ENCODE results near the gene COL5A1. TPM values are rescaled to one million over a fixed set of nuclear protein-coding genes. Genes with fewer than 3 reads are reported as not detected.

The COL5A1 gene
- total RNA-seq, 5 donors from 2014 or later (not counting 1 experiment from before 2014, with no cell fraction given): 0.18 to 2.3 (median 1.7) TPM

DNA sequence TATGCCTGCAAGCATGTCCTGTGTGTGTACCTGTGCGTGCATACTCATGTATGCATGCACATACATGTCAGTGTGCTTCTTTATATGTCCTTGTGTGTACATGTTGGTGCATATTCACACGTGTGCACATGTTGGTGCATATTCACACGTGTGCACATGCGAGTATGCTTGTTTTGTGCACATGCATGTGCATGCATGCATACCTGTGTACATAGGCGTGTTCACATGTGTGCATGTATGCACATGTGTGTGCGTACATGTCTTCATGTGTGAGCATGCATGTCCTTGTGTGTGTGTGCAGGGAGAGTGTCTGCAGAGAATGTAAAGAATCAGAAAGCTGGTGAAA is 166.8 kb downstream of the COL5A1 start:
- DNase-seq (no peak), ATAC-seq (replicated peaks in 1 of 4) (no peak)
- no peak overlapping the region for H3K4me3 ChIP-seq (ENCODE audit: control insufficient read depth in 1 of 2, extremely low read depth in 1 of 2, low read length in 1 of 2)
- H3K36me3 ChIP-seq (ENCODE audit: control insufficient read depth in 2 of 2, extremely low read depth in 1 of 2, insufficient read depth in 1 of 2, low read length in 1 of 2): no peaks in the 10 kb centered on the region
- H3K27ac ChIP-seq (ENCODE audit: low read length): no peak overlapping the region
- H3K9me3 Mint-ChIP-seq: no peaks in the 10 kb centered on the region
- ChIA-PET CTCF (no interaction called here), POLR2A (no interaction called here)
- no peaks in the 10 kb centered on the region for H3K4me1 Mint-ChIP-seq
- H3K9me3 ChIP-seq: no peaks in the 10 kb centered on the region
- H3K4me1 ChIP-seq (ENCODE audit: control insufficient read depth in 1 of 2, extremely low read depth in 1 of 2, insufficient read depth in 2 of 2, low read length in 2 of 2): no peaks in the 10 kb centered on the region
- 88% methylated on average over 6 of the region's 6 CpGs for WGBS (ENCODE audit: insufficient coverage)
- no peaks in the 10 kb centered on the region for H3K27me3 Mint-ChIP-seq
- H3K36me3 Mint-ChIP-seq: no peaks in the 10 kb centered on the region
- H3K27me3 ChIP-seq (replicated peaks in 1 of 2; ENCODE audit: control insufficient read depth in 2 of 2, extremely low read depth in 1 of 2, insufficient read depth in 2 of 2, low read length in 1 of 2): no peaks in the 10 kb centered on the region
- H3K27ac Mint-ChIP-seq: no peak overlapping the region
- no peak overlapping the region for H3K4me3 Mint-ChIP-seq

DNA sequence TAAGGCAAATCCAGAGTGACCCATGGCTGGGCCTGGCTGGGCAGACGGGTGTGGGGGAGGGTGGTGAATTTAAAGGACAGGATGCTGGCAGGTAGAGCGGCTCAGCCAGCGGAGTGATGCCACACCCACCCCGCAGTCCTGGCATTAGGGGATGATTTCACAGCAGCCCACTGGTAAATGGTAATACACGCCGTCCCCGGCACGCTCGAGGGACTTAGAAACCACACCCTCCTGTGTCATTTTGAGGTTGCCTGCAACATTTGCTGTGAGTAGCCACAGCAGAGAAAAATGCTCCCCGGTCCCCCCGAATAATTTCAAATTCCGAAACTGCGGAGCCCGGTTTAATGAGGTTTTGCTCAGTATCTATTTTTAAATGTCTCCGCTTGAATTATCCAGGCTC is 167.7 kb downstream of the COL5A1 start:
- POLR2A ChIA-PET: no interaction called here
- no peaks in the 10 kb centered on the region for H3K9me3 Mint-ChIP-seq
- Histone ChIP-seq H3K36me3 (ENCODE audit: control insufficient read depth in 2 of 2, extremely low read depth in 1 of 2, insufficient read depth in 1 of 2, low read length in 1 of 2) (no peaks in the 10 kb centered on the region), H3K4me1 (ENCODE audit: control insufficient read depth in 1 of 2, extremely low read depth in 1 of 2, insufficient read depth in 2 of 2, low read length in 2 of 2) (no peaks in the 10 kb centered on the region), H3K27me3 (replicated peaks in 1 of 2; ENCODE audit: control insufficient read depth in 2 of 2, extremely low read depth in 1 of 2, insufficient read depth in 2 of 2, low read length in 1 of 2) (no peaks in the 10 kb centered on the region), H3K27ac (ENCODE audit: low read length) (no peak overlapping the region), H3K4me3 (ENCODE audit: control insufficient read depth in 1 of 2, extremely low read depth in 1 of 2, low read length in 1 of 2) (no peak overlapping the region), H3K9me3 (no peaks in the 10 kb centered on the region)
- H3K27me3 Mint-ChIP-seq: no peaks in the 10 kb centered on the region
- no peaks in the 10 kb centered on the region for H3K36me3 Mint-ChIP-seq
- ATAC-seq (replicated peaks in 1 of 4): no peak
- CTCF ChIA-PET: no interaction called here
- no peak overlapping the region for H3K4me3 Mint-ChIP-seq
- no peak overlapping the region for H3K27ac Mint-ChIP-seq
- 95% methylated on average over 13 of the region's 15 CpGs for WGBS (ENCODE audit: insufficient coverage)
- H3K4me1 Mint-ChIP-seq: no peaks in the 10 kb centered on the region
- no peak for DNase-seq

DNA sequence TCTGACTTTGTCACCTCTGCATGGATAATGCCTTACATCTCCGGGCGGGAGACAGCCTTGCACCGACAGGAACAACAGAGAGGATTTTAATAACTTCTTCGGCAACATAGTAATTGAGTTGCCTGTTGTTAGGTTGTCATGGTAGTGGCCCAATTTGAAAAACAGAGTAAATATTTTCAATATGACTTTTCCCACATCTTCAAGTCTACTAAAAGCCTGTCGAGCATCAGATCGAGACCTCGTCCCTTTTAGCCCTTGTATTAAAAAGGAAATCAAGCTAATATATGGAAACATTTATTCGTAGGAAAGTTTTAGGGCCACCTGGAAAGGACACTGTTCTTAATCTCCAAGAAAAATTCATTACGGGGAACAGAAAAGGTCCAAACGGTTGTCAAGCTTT is 168.2 kb downstream of the COL5A1 start:
- H3K4me3 ChIP-seq (ENCODE audit: control insufficient read depth in 1 of 2, extremely low read depth in 1 of 2, low read length in 1 of 2): no peak overlapping the region
- Mint-ChIP-seq H3K27ac (no peak overlapping the region), H3K36me3 (no peaks in the 10 kb centered on the region), H3K4me3 (no peak overlapping the region), H3K27me3 (no peaks in the 10 kb centered on the region), H3K4me1 (no peaks in the 10 kb centered on the region), H3K9me3 (no peaks in the 10 kb centered on the region)
- ChIA-PET CTCF (no interaction called here), POLR2A (no interaction called here)
- no peaks in the 10 kb centered on the region for H3K27me3 ChIP-seq (replicated peaks in 1 of 2; ENCODE audit: control insufficient read depth in 2 of 2, extremely low read depth in 1 of 2, insufficient read depth in 2 of 2, low read length in 1 of 2)
- DNase-seq: no peak
- H3K36me3 ChIP-seq (ENCODE audit: control insufficient read depth in 2 of 2, extremely low read depth in 1 of 2, insufficient read depth in 1 of 2, low read length in 1 of 2): no peaks in the 10 kb centered on the region
- no peaks in the 10 kb centered on the region for H3K9me3 ChIP-seq
- no CpG with 5 or more reads among the region's 10 CpGs for WGBS (ENCODE audit: insufficient coverage)
- H3K27ac ChIP-seq (ENCODE audit: low read length): no peak overlapping the region
- no peaks in the 10 kb centered on the region for H3K4me1 ChIP-seq (ENCODE audit: control insufficient read depth in 1 of 2, extremely low read depth in 1 of 2, insufficient read depth in 2 of 2, low read length in 2 of 2)
- no peak for ATAC-seq (replicated peaks in 1 of 4)

DNA sequence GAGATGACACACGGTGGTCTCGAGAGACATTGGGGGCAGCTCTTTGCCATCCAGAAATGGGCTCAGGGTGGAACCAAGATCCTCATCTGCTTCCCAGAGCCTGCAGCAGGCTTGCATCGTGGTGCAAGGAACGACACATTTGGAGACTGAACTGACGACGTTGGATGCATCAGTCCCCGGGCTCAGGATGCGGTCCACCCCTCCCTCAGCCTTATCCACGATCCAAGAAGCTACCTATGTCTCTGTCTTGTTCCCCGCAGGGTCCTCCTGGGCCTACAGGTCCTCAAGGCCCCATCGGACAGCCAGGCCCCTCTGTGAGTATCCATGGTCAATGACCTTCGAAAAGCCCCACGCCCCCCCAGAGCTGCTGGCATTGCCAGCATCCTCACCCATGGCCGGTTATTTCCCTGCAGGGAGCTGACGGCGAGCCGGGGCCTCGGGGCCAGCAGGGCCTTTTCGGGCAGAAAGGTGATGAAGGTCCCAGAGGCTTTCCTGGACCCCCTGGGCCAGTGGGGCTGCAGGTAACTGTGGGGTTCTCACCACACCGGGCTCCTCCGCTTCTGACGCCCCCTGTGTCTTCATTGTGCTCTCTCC is 169.6 kb downstream of the COL5A1 start:
- no peaks in the 10 kb centered on the region for H3K4me1 Mint-ChIP-seq
- Histone ChIP-seq H3K27me3 (replicated peaks in 1 of 2; ENCODE audit: control insufficient read depth in 2 of 2, extremely low read depth in 1 of 2, insufficient read depth in 2 of 2, low read length in 1 of 2) (no peaks in the 10 kb centered on the region), H3K36me3 (ENCODE audit: control insufficient read depth in 2 of 2, extremely low read depth in 1 of 2, insufficient read depth in 1 of 2, low read length in 1 of 2) (no peaks in the 10 kb centered on the region), H3K27ac (ENCODE audit: low read length) (no peak overlapping the region), H3K4me1 (ENCODE audit: control insufficient read depth in 1 of 2, extremely low read depth in 1 of 2, insufficient read depth in 2 of 2, low read length in 2 of 2) (no peaks in the 10 kb centered on the region), H3K4me3 (ENCODE audit: control insufficient read depth in 1 of 2, extremely low read depth in 1 of 2, low read length in 1 of 2) (no peak overlapping the region), H3K9me3 (no peaks in the 10 kb centered on the region)
- POLR2A ChIA-PET: no interaction called here
- H3K27me3 Mint-ChIP-seq: no peaks in the 10 kb centered on the region
- H3K9me3 Mint-ChIP-seq: no peaks in the 10 kb centered on the region
- WGBS (ENCODE audit: insufficient coverage): 91% methylated on average over 22 of the region's 22 CpGs
- no peak for ATAC-seq (replicated peaks in 1 of 4)
- no peak overlapping the region for H3K4me3 Mint-ChIP-seq
- DNase-seq: no peak
- H3K36me3 Mint-ChIP-seq: no peaks in the 10 kb centered on the region
- H3K27ac Mint-ChIP-seq: no peak overlapping the region
- CTCF ChIA-PET: no interaction called here

DNA sequence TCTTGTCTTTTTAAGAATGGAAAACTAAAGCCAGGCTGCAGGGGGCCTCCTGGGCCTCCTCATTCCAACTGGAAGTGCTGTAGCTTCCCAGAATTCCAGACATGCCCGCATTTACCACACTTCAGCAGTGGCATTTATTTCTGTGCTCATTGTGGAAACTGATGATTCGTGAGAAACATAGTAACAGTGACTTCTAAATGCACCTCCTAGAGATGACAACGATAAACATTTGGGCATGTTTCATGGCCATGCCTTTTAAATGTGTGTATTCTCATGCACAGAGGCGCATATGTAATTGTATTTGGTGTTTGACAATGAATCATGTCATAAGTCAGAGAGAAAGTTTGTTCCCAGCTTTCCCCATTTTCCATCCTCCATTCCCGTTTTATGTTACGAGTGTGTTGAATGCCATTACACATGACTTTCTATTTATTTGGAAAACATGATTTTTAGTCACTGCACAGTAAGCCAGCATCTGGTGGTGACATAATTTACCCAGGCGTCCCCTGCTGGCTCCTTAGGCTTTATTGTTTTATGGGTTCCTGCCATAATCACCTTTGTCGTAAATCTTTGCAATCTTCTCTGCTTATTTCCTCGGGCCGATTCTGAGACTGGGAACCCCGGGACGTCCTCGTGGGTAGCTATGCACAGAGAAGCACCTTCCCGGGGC is 170.2 kb downstream of the COL5A1 start:
- Histone ChIP-seq H3K4me3 (ENCODE audit: control insufficient read depth in 1 of 2, extremely low read depth in 1 of 2, low read length in 1 of 2) (no peak overlapping the region), H3K9me3 (no peaks in the 10 kb centered on the region), H3K27ac (ENCODE audit: low read length) (no peak overlapping the region), H3K4me1 (ENCODE audit: control insufficient read depth in 1 of 2, extremely low read depth in 1 of 2, insufficient read depth in 2 of 2, low read length in 2 of 2) (no peaks in the 10 kb centered on the region), H3K36me3 (ENCODE audit: control insufficient read depth in 2 of 2, extremely low read depth in 1 of 2, insufficient read depth in 1 of 2, low read length in 1 of 2) (no peaks in the 10 kb centered on the region), H3K27me3 (replicated peaks in 1 of 2; ENCODE audit: control insufficient read depth in 2 of 2, extremely low read depth in 1 of 2, insufficient read depth in 2 of 2, low read length in 1 of 2) (no peaks in the 10 kb centered on the region)
- ATAC-seq (replicated peaks in 1 of 4) (no peak), DNase-seq (no peak)
- Mint-ChIP-seq H3K27me3 (no peaks in the 10 kb centered on the region), H3K36me3 (no peaks in the 10 kb centered on the region), H3K27ac (no peak overlapping the region), H3K4me1 (no peaks in the 10 kb centered on the region), H3K9me3 (no peaks in the 10 kb centered on the region), H3K4me3 (no peak overlapping the region)
- 90% methylated on average over 9 of the region's 14 CpGs for WGBS (ENCODE audit: insufficient coverage)
- ChIA-PET POLR2A (no interaction called here), CTCF (no interaction called here)

DNA sequence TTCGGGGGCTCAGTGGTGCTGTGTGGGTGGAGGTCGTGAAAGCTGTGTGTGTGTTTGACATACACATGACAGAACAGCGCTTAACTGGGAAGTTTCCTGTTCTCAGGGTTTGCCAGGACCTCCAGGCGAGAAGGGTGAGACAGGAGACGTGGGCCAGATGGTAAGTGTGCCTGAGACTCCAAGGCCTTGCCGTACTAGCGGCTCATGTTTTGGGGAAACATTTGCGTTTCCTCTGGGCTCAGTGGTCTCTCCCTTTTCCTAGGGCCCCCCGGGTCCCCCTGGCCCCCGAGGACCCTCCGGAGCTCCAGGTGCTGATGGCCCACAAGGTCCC is 170.7 kb downstream of the COL5A1 start:
- Histone ChIP-seq H3K4me1 (ENCODE audit: control insufficient read depth in 1 of 2, extremely low read depth in 1 of 2, insufficient read depth in 2 of 2, low read length in 2 of 2) (no peaks in the 10 kb centered on the region), H3K4me3 (ENCODE audit: control insufficient read depth in 1 of 2, extremely low read depth in 1 of 2, low read length in 1 of 2) (no peak overlapping the region), H3K9me3 (no peaks in the 10 kb centered on the region), H3K36me3 (ENCODE audit: control insufficient read depth in 2 of 2, extremely low read depth in 1 of 2, insufficient read depth in 1 of 2, low read length in 1 of 2) (no peaks in the 10 kb centered on the region), H3K27ac (ENCODE audit: low read length) (no peak overlapping the region), H3K27me3 (replicated peaks in 1 of 2; ENCODE audit: control insufficient read depth in 2 of 2, extremely low read depth in 1 of 2, insufficient read depth in 2 of 2, low read length in 1 of 2) (no peaks in the 10 kb centered on the region)
- POLR2A ChIA-PET: no interaction called here
- 85% methylated on average over 7 of the region's 11 CpGs for WGBS (ENCODE audit: insufficient coverage)
- CTCF ChIA-PET: no interaction called here
- no peak overlapping the region for H3K4me3 Mint-ChIP-seq
- ATAC-seq (replicated peaks in 1 of 4): no peak
- H3K36me3 Mint-ChIP-seq: no peaks in the 10 kb centered on the region
- no peaks in the 10 kb centered on the region for H3K9me3 Mint-ChIP-seq
- no peaks in the 10 kb centered on the region for H3K27me3 Mint-ChIP-seq
- no peak for DNase-seq
- no peaks in the 10 kb centered on the region for H3K4me1 Mint-ChIP-seq
- no peak overlapping the region for H3K27ac Mint-ChIP-seq

DNA sequence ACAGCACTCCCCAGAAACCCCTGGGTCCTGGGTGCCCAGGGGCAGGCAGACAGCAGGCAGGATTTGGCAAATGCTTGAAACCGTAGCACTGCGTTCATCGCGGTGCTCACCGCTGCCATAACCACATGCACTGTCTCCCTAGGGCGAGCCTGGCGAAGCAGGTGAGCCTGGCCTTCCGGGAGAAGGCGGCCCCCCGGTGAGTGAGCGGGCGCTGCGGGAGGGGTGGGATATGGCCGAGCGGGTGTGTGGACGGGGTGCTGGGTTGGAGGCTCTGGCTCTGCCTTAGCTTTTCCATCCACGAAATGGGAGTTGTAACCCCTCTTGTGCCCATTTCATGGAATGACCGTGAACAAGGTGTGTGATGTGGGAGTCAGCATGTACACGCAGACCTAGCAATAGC is 172.2 kb downstream of the COL5A1 start:
- ChIA-PET CTCF (no interaction called here), POLR2A (no interaction called here)
- H3K36me3 ChIP-seq (ENCODE audit: control insufficient read depth in 2 of 2, extremely low read depth in 1 of 2, insufficient read depth in 1 of 2, low read length in 1 of 2): no peaks in the 10 kb centered on the region
- no peaks in the 10 kb centered on the region for H3K9me3 ChIP-seq
- Mint-ChIP-seq H3K4me1 (no peaks in the 10 kb centered on the region), H3K27ac (no peak overlapping the region), H3K27me3 (no peaks in the 10 kb centered on the region), H3K4me3 (no peak overlapping the region), H3K9me3 (no peaks in the 10 kb centered on the region), H3K36me3 (no peaks in the 10 kb centered on the region)
- WGBS (ENCODE audit: insufficient coverage): 97% methylated on average over 5 of the region's 19 CpGs
- no peak for DNase-seq
- ATAC-seq (replicated peaks in 1 of 4): no peak
- no peak overlapping the region for H3K27ac ChIP-seq (ENCODE audit: low read length)
- no peaks in the 10 kb centered on the region for H3K4me1 ChIP-seq (ENCODE audit: control insufficient read depth in 1 of 2, extremely low read depth in 1 of 2, insufficient read depth in 2 of 2, low read length in 2 of 2)
- H3K27me3 ChIP-seq (replicated peaks in 1 of 2; ENCODE audit: control insufficient read depth in 2 of 2, extremely low read depth in 1 of 2, insufficient read depth in 2 of 2, low read length in 1 of 2): no peaks in the 10 kb centered on the region
- no peak overlapping the region for H3K4me3 ChIP-seq (ENCODE audit: control insufficient read depth in 1 of 2, extremely low read depth in 1 of 2, low read length in 1 of 2)

Measured in T-cell (primary cell).